ENCODE results near the gene TKTL1. TPM values are rescaled to one million over a fixed set of nuclear protein-coding genes. Genes with fewer than 3 reads are reported as not detected.

The TKTL1 gene
- total RNA-seq, 1 experiment from 2014 or later = not detected

GRCh38 chrX:154356596-154356995, 61.0 kb downstream of the TKTL1 start:
- H3K9me3 ChIP-seq (ENCODE audit: low read depth, low read length, poor library complexity, severe bottlenecking) = no peaks in the 10 kb centered on the region
- DNase-seq (ENCODE audit: low spot score) = no peak
- H3K27me3 ChIP-seq (replicated peaks; ENCODE audit: insufficient read depth, low read depth, low read length, poor library complexity) = no peaks in the 10 kb centered on the region
- intact Hi-C loops (cut with micrococcal nuclease; ENCODE audit: unreplicated experiment) = no loop called here
- H3K27ac ChIP-seq (ENCODE audit: low read depth, low read length, poor library complexity, severe bottlenecking) = no peak overlapping the region
- peaks cover 85% of the 10 kb centered on the region for H3K36me3 ChIP-seq (ENCODE audit: insufficient read depth, low read length, poor library complexity, severe bottlenecking)
- BruUV-seq (replicated peaks) = no TSS peak
- H3K4me1 ChIP-seq (ENCODE audit: insufficient read depth, low read length, poor library complexity, severe bottlenecking) = no peaks in the 10 kb centered on the region
- no peak overlapping the region for H3K4me3 ChIP-seq (ENCODE audit: low read depth, low read length, poor library complexity, severe bottlenecking)
- CTCF ChIA-PET = no interaction called here
- TF ChIP-seq CTCF (conservative IDR thresholded peaks at IDR 0.05; ENCODE audit: low read depth, low read length) (no peak), EZH2 (IDR thresholded peaks at IDR 0.05; ENCODE audit: borderline replicate concordance, low read depth, low read length, poor library complexity, severe bottlenecking) (no peak)
- POLR2A ChIA-PET (ENCODE audit: low non-redundant PET) = no interaction called here

- BruUV-seq (replicated peaks) = no TSS peak
- ChIA-PET POLR2A (ENCODE audit: low non-redundant PET) (interaction anchor here (0.6 kb wide), 1 partner anchor 409 kb away, joined by 3 read pairs; no protein-coding TSS in a partner anchor), CTCF (no interaction called here)
- peaks cover 85% of the 10 kb centered on the region for H3K36me3 ChIP-seq (ENCODE audit: insufficient read depth, low read length, poor library complexity, severe bottlenecking)
- intact Hi-C loops (cut with micrococcal nuclease; ENCODE audit: unreplicated experiment) = no loop called here
- no peaks in the 10 kb centered on the region for H3K9me3 ChIP-seq (ENCODE audit: low read depth, low read length, poor library complexity, severe bottlenecking)
- no peaks in the 10 kb centered on the region for H3K4me1 ChIP-seq (ENCODE audit: insufficient read depth, low read length, poor library complexity, severe bottlenecking)
- no peaks in the 10 kb centered on the region for H3K27me3 ChIP-seq (replicated peaks; ENCODE audit: insufficient read depth, low read depth, low read length, poor library complexity)
- no peak overlapping the region for H3K27ac ChIP-seq (ENCODE audit: low read depth, low read length, poor library complexity, severe bottlenecking)
- no peak overlapping the region for H3K4me3 ChIP-seq (ENCODE audit: low read depth, low read length, poor library complexity, severe bottlenecking)
- DNase-seq (ENCODE audit: low spot score) = no peak
- TF ChIP-seq CTCF (conservative IDR thresholded peaks at IDR 0.05; ENCODE audit: low read depth, low read length) (no peak), EZH2 (IDR thresholded peaks at IDR 0.05; ENCODE audit: borderline replicate concordance, low read depth, low read length, poor library complexity, severe bottlenecking) (no peak)
Observed at GRCh38 chrX:154357205-154357604, 61.6 kb downstream of the TKTL1 start.

GRCh38 chrX:154358011-154358410, 62.4 kb downstream of the TKTL1 start:
- no peaks in the 10 kb centered on the region for H3K4me1 ChIP-seq (ENCODE audit: insufficient read depth, low read length, poor library complexity, severe bottlenecking)
- ChIA-PET POLR2A (ENCODE audit: low non-redundant PET) (no interaction called here), CTCF (no interaction called here)
- H3K36me3 ChIP-seq (ENCODE audit: insufficient read depth, low read length, poor library complexity, severe bottlenecking) = peaks cover 85% of the 10 kb centered on the region
- no peak overlapping the region for H3K27ac ChIP-seq (ENCODE audit: low read depth, low read length, poor library complexity, severe bottlenecking)
- TF ChIP-seq EZH2 (IDR thresholded peaks at IDR 0.05; ENCODE audit: borderline replicate concordance, low read depth, low read length, poor library complexity, severe bottlenecking) (no peak), CTCF (conservative IDR thresholded peaks at IDR 0.05; ENCODE audit: low read depth, low read length) (no peak)
- no peaks in the 10 kb centered on the region for H3K9me3 ChIP-seq (ENCODE audit: low read depth, low read length, poor library complexity, severe bottlenecking)
- H3K4me3 ChIP-seq (ENCODE audit: low read depth, low read length, poor library complexity, severe bottlenecking) = no peak overlapping the region
- H3K27me3 ChIP-seq (replicated peaks; ENCODE audit: insufficient read depth, low read depth, low read length, poor library complexity) = no peaks in the 10 kb centered on the region
- no peak for DNase-seq (ENCODE audit: low spot score)
- BruUV-seq (replicated peaks) = no TSS peak
- intact Hi-C loops (cut with micrococcal nuclease; ENCODE audit: unreplicated experiment) = no loop called here

All from A673 (cell line).